ENCODE data around the gene REXO5. TPM values are rescaled to one million over a fixed set of nuclear protein-coding genes. Genes with fewer than 3 reads are reported as not detected.
A peak's percentile ranks its signal among the peaks of the same experiment; 100 is the strongest.
"Not testable (repeated sequence)": the region's sequence is repeated elsewhere in the genome, so short reads cannot be mapped to it uniquely, and the experiment has no call there.

The REXO5 gene
- total RNA-seq, 2 experiments from 2014 or later: 16.4 to 20.4 TPM

GRCh38 chr16:20799599-20799998 lies 6.7 kb upstream of the REXO5 start:
- Mint-ChIP-seq H3K36me3 (ENCODE audit: low read depth) (peaks cover 15% of the 10 kb centered on the region), H3K4me1 (ENCODE audit: low read depth) (peaks cover 12% of the 10 kb centered on the region), H3K27ac (no peak overlapping the region), H3K27me3 (no peaks in the 10 kb centered on the region), H3K4me3 (no peak overlapping the region), H3K9me3 (no peaks in the 10 kb centered on the region)
- ChIA-PET CTCF (interaction anchor here (0.7 to 1.7 kb wide), 5 partner anchors 12 to 285 kb away, joined by 3 to 7 read pairs (median 4); no protein-coding TSS in a partner anchor), POLR2A (no interaction called here)
- DNase-seq (no peak), ATAC-seq (no peak)
- peak; percentile 64 for TF ChIP-seq CTCF (IDR thresholded peaks at IDR 0.05)
- intact Hi-C loops (cut with micrococcal nuclease): no loop called here

GRCh38 chr16:20801278-20801677 lies 5.0 kb upstream of the REXO5 start:
- H3K9me3 Mint-ChIP-seq: no peaks in the 10 kb centered on the region
- H3K4me1 Mint-ChIP-seq (ENCODE audit: low read depth): peaks cover 15% of the 10 kb centered on the region
- no peak for TF ChIP-seq CTCF (IDR thresholded peaks at IDR 0.05)
- CTCF ChIA-PET: no interaction called here
- no peak overlapping the region for H3K27ac Mint-ChIP-seq
- no peaks in the 10 kb centered on the region for H3K27me3 Mint-ChIP-seq
- no peak for ATAC-seq
- POLR2A ChIA-PET: no interaction called here
- H3K4me3 Mint-ChIP-seq: no peak overlapping the region
- no peak for DNase-seq
- intact Hi-C loops (cut with micrococcal nuclease): no loop called here
- peaks cover 15% of the 10 kb centered on the region for H3K36me3 Mint-ChIP-seq (ENCODE audit: low read depth)

DNA sequence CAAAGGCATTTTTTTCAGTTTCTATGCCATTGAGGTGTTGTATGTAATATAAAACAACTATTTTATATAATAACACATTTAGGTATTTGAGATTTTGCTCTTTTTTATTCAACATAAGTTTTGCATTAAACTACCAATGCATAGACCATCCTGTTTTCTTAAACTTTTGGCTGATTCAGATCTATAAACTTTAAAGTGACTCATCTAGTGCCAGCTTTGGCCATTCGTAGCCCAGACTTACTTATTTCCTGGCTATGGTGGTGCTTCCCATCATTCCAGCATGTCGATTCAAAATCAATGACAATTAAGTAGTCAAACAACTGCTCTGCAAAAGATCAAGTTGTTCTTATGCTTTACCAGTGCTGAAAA lies 3.2 kb upstream of the REXO5 start:
- no peak for TF ChIP-seq CTCF (IDR thresholded peaks at IDR 0.05)
- H3K4me3 Mint-ChIP-seq: no peak overlapping the region
- H3K4me1 Mint-ChIP-seq (ENCODE audit: low read depth): peaks cover 21% of the 10 kb centered on the region
- intact Hi-C loops (cut with micrococcal nuclease): no loop called here
- H3K9me3 Mint-ChIP-seq: no peaks in the 10 kb centered on the region
- ChIA-PET POLR2A (no interaction called here), CTCF (no interaction called here)
- DNase-seq (no peak), ATAC-seq (no peak)
- no peak overlapping the region for H3K27ac Mint-ChIP-seq
- peaks cover 15% of the 10 kb centered on the region for H3K36me3 Mint-ChIP-seq (ENCODE audit: low read depth)
- no peaks in the 10 kb centered on the region for H3K27me3 Mint-ChIP-seq

DNA sequence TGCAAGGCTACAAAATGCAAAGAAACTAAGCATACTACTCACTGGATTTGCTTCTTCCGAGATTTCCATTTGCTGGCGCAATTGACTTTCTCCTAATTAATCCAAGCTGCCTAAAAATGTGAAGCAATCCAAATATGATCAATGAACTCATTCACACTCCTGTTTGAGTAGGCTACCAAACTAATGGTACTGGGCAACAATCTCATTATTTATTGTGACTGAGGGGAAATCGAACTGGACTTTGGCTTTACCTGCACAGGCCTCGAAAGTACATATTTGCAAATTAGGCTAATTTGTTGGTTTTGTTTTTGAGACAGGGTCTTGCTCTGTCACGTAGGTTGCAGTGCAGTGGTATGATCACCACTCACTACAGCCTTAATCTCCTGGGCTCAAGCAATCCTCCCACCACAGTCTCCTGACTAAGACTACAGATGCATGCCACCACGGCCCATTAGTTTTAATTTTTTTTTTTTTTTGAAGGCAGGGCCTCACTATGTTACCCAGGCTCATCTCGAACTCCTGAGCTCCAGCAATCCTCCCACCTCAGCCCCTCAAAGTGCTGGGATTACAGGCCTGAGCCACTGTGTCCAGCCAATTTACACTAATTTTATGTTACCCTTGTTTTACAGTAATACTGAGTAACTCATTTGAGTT lies 2.6 kb upstream of the REXO5 start:
- DNase-seq (no peak), ATAC-seq (no peak)
- no peak for TF ChIP-seq CTCF (IDR thresholded peaks at IDR 0.05)
- H3K27ac Mint-ChIP-seq: no peak overlapping the region
- no peaks in the 10 kb centered on the region for H3K9me3 Mint-ChIP-seq
- peaks cover 15% of the 10 kb centered on the region for H3K36me3 Mint-ChIP-seq (ENCODE audit: low read depth)
- H3K4me1 Mint-ChIP-seq (ENCODE audit: low read depth): peaks cover 18% of the 10 kb centered on the region
- ChIA-PET POLR2A (no interaction called here), CTCF (interaction anchor here (1.1 kb wide), 2 partner anchors 9 to 11 kb away, joined by 3 to 4 read pairs; no protein-coding TSS in a partner anchor)
- intact Hi-C loops (cut with micrococcal nuclease): no loop called here
- no peak overlapping the region for H3K4me3 Mint-ChIP-seq
- H3K27me3 Mint-ChIP-seq: no peaks in the 10 kb centered on the region

DNA sequence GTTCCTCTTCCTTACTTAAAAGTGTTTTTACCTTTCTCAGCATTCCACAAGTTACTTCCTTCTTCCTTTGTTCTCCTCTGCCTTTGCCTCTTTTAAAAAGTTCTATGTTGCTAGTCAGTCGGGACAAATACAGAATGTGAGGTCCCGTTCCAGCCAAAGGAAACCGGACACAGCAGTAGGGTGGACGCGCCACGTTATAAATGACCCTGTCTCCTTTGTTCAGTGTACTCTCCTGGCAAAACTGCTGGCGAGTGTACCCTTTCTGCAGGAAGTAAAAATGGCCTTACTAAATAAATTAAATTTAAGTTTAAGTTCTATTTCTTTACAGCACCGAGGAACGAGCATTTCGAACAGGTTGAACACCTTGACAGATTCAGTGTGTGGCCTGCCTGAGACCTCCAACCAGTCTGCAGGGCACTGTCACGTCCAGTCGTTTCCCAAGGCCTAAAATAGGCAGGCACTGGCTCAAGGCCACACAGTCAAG lies 601 bp upstream of the REXO5 start:
- H3K36me3 Mint-ChIP-seq (ENCODE audit: low read depth); ATAC-seq; H3K27me3 Mint-ChIP-seq; DNase-seq; intact Hi-C loops (cut with micrococcal nuclease); H3K9me3 Mint-ChIP-seq: not testable (repeated sequence)
- POLR2A ChIA-PET: interaction anchor here (0.8 to 2.2 kb wide), 7 partner anchors 9 to 95 kb away, joined by 3 to 13 read pairs (median 4); partner anchors contain the start of genes ACSM3, DCUN1D3 and LYRM1
- H3K4me3 Mint-ChIP-seq: peak overlapping the region; percentile 99
- H3K27ac Mint-ChIP-seq: peak overlapping the region; percentile 98
- peaks cover 13% of the 10 kb centered on the region for H3K4me1 Mint-ChIP-seq (ENCODE audit: low read depth)
- CTCF ChIA-PET: interaction anchor here (1.0 to 2.0 kb wide), 4 partner anchors 29 to 65 kb away, joined by 3 to 7 read pairs (median 5); no protein-coding TSS in a partner anchor

All from activated CD8-positive, alpha-beta T cell treated with anti-CD3 and anti-CD28 coated beads for 36 hours (primary cell).